Measurements from ENCODE around the gene RELB. TPM values are rescaled to one million over a fixed set of nuclear protein-coding genes. Genes with fewer than 3 reads are reported as not detected.
A peak's percentile ranks its signal among the peaks of the same experiment; 100 is the strongest.

Gene RELB
- polyA plus RNA-seq (2013): 15.2 TPM

- CTCF ChIA-PET: interaction anchor here (1.9 kb wide), 1 partner anchor 12 kb away, joined by 11 read pairs; no protein-coding TSS in a partner anchor
Measured at GRCh38 chr19:45001087-45001739, at the start of gene RELB. Gene RELB, plus strand, starts transcription at chr19:45001464. Its CDS starts 116 bp downstream, at chr19:45001580.

GRCh38 chr19:44954278-44954648, 47.0 kb upstream of the RELB start:
- peak overlapping the region; percentile 91 to 95 for H3K27ac ChIP-seq (ENCODE audit: insufficient read depth in 1 of 2, low read depth in 1 of 2, low read length in 2 of 2, poor library complexity in 1 of 2, severe bottlenecking in 2 of 2)
- POLR2A ChIA-PET: interaction anchor here (0.6 kb wide), 1 partner anchor 138 kb away, joined by 5 read pairs; no protein-coding TSS in a partner anchor
- 23% methylated on average over 6 of the region's 13 CpGs for WGBS (ENCODE audit: insufficient coverage)

More at GRCh38 chr19:45001087-45001739, at the start of gene RELB:
- Histone ChIP-seq H3K4me3 (ENCODE audit: control insufficient read depth in 1 of 7, extremely low read depth in 1 of 7, insufficient read depth in 4 of 7, low read depth in 2 of 7, low read length in 6 of 7) (peak within 1 kb of the TSS; percentile 50 to 90 (median 77)), H3K4me1 (ENCODE audit: control extremely low read depth in 1 of 4, control insufficient read depth in 4 of 4, insufficient read depth in 4 of 4, low read length in 3 of 4) (peaks cover 0 to 14% (median 12%) of the 10 kb centered on the region in 4 experiments), H3K9me3 (ENCODE audit: control extremely low read depth in 1 of 5, control insufficient read depth in 4 of 5, insufficient read depth in 2 of 5, low read depth in 1 of 5, low read length in 4 of 5) (no peaks in the 10 kb centered on the region), H3K36me3 (ENCODE audit: control insufficient read depth in 4 of 4, insufficient read depth in 4 of 4, low read length in 3 of 4) (peaks cover 0 to 4% (median under 1%) of the 10 kb centered on the region in 4 experiments), H3K27ac (ENCODE audit: insufficient read depth in 1 of 2, low read depth in 1 of 2, low read length in 2 of 2, poor library complexity in 1 of 2, severe bottlenecking in 2 of 2) (peak within 1 kb of the TSS; percentile 99 to 100), H3K27me3 (replicated peaks in 2 of 5; ENCODE audit: control insufficient read depth in 4 of 5, insufficient read depth in 5 of 5, low read length in 4 of 5) (no peaks in the 10 kb centered on the region)
- 3% methylated on average over 33 of the region's 79 CpGs for WGBS (ENCODE audit: insufficient coverage)
- DNase-seq: peak; percentile 88 to 92 (median 90)
- POLR2A ChIA-PET: interaction anchor here (0.6 to 1.8 kb wide), 7 partner anchors 9 to 37 kb away, joined by 3 to 6 read pairs (median 4); partner anchors contain the start of gene CLASRP

GRCh38 chr19:44954649-44955504, 46.4 kb upstream of the RELB start, which contains the start of gene CLPTM1:
Gene CLPTM1, plus strand, starts transcription at chr19:44955380. Its CDS starts 16 bp downstream, at chr19:44955396.
- peaks cover 0 to 11% (median 4%) of the 10 kb centered on the region in 4 experiments for H3K36me3 ChIP-seq (ENCODE audit: control insufficient read depth in 4 of 4, insufficient read depth in 4 of 4, low read length in 3 of 4)
- WGBS (ENCODE audit: insufficient coverage): 0% methylated on average over 53 of the region's 65 CpGs
- peak; percentile 97 to 99 (median 99) for DNase-seq
- peak within 1 kb of the TSS; percentile 72 to 100 (median 97) for H3K4me3 ChIP-seq (ENCODE audit: control insufficient read depth in 1 of 7, extremely low read depth in 1 of 7, insufficient read depth in 4 of 7, low read depth in 2 of 7, low read length in 6 of 7)
- H3K9me3 ChIP-seq (ENCODE audit: control extremely low read depth in 1 of 5, control insufficient read depth in 4 of 5, insufficient read depth in 2 of 5, low read depth in 1 of 5, low read length in 4 of 5): no peaks in the 10 kb centered on the region
- ChIA-PET POLR2A (interaction anchor here (0.6 to 1.3 kb wide), 2 partner anchors 47 to 137 kb away, joined by 3 to 5 read pairs; no protein-coding TSS in a partner anchor), CTCF (interaction anchor here (1.0 to 10.4 kb wide), 6 partner anchors 9 to 231 kb away, joined by 3 to 102 read pairs (median 4); partner anchors contain the start of genes APOC1, APOC2 and APOE)
- peak within 1 kb of the TSS; percentile 91 to 95 for H3K27ac ChIP-seq (ENCODE audit: insufficient read depth in 1 of 2, low read depth in 1 of 2, low read length in 2 of 2, poor library complexity in 1 of 2, severe bottlenecking in 2 of 2)
- H3K27me3 ChIP-seq (replicated peaks in 2 of 5; ENCODE audit: control insufficient read depth in 4 of 5, insufficient read depth in 5 of 5, low read length in 4 of 5): no peaks in the 10 kb centered on the region
- peaks cover 14 to 36% (median 30%) of the 10 kb centered on the region in 4 experiments for H3K4me1 ChIP-seq (ENCODE audit: control extremely low read depth in 1 of 4, control insufficient read depth in 4 of 4, insufficient read depth in 4 of 4, low read length in 3 of 4)

More at GRCh38 chr19:44954278-44954648, 47.0 kb upstream of the RELB start:
- no peak for DNase-seq
- H3K27me3 ChIP-seq (replicated peaks in 2 of 5; ENCODE audit: control insufficient read depth in 4 of 5, insufficient read depth in 5 of 5, low read length in 4 of 5): no peaks in the 10 kb centered on the region
- peaks cover 0 to 12% (median 3%) of the 10 kb centered on the region in 4 experiments for H3K36me3 ChIP-seq (ENCODE audit: control insufficient read depth in 4 of 4, insufficient read depth in 4 of 4, low read length in 3 of 4)
- CTCF ChIA-PET: interaction anchor here (1.0 to 10.4 kb wide), 6 partner anchors 8 to 231 kb away, joined by 3 to 102 read pairs (median 4); partner anchors contain the start of genes APOC1, APOC2 and APOE
- peak overlapping the region; percentile 72 to 100 (median 97) for H3K4me3 ChIP-seq (ENCODE audit: control insufficient read depth in 1 of 7, extremely low read depth in 1 of 7, insufficient read depth in 4 of 7, low read depth in 2 of 7, low read length in 6 of 7)
- no peaks in the 10 kb centered on the region for H3K9me3 ChIP-seq (ENCODE audit: control extremely low read depth in 1 of 5, control insufficient read depth in 4 of 5, insufficient read depth in 2 of 5, low read depth in 1 of 5, low read length in 4 of 5)
- H3K4me1 ChIP-seq (ENCODE audit: control extremely low read depth in 1 of 4, control insufficient read depth in 4 of 4, insufficient read depth in 4 of 4, low read length in 3 of 4): peaks cover 14 to 36% (median 30%) of the 10 kb centered on the region in 4 experiments

GRCh38 chr19:44955505-44956439, 45.5 kb upstream of the RELB start:
- Histone ChIP-seq H3K36me3 (ENCODE audit: control insufficient read depth in 4 of 4, insufficient read depth in 4 of 4, low read length in 3 of 4) (peaks cover 0 to 20% (median 4%) of the 10 kb centered on the region in 4 experiments), H3K9me3 (ENCODE audit: control extremely low read depth in 1 of 5, control insufficient read depth in 4 of 5, insufficient read depth in 2 of 5, low read depth in 1 of 5, low read length in 4 of 5) (no peaks in the 10 kb centered on the region), H3K4me3 (ENCODE audit: control insufficient read depth in 1 of 7, extremely low read depth in 1 of 7, insufficient read depth in 4 of 7, low read depth in 2 of 7, low read length in 6 of 7) (peak overlapping the region; percentile 72 to 100 (median 93)), H3K4me1 (ENCODE audit: control extremely low read depth in 1 of 4, control insufficient read depth in 4 of 4, insufficient read depth in 4 of 4, low read length in 3 of 4) (peaks cover 14 to 36% (median 30%) of the 10 kb centered on the region in 4 experiments), H3K27ac (ENCODE audit: insufficient read depth in 1 of 2, low read depth in 1 of 2, low read length in 2 of 2, poor library complexity in 1 of 2, severe bottlenecking in 2 of 2) (peak overlapping the region; percentile 91 to 95), H3K27me3 (replicated peaks in 2 of 5; ENCODE audit: control insufficient read depth in 4 of 5, insufficient read depth in 5 of 5, low read length in 4 of 5) (no peaks in the 10 kb centered on the region)
- DNase-seq: no peak
- CTCF ChIA-PET: interaction anchor here (1.2 to 10.4 kb wide), 3 partner anchors 45 to 53 kb away, joined by 4 to 102 read pairs (median 4); partner anchors contain the start of gene APOE
- WGBS (ENCODE audit: insufficient coverage): 13% methylated on average over 25 of the region's 40 CpGs
- POLR2A ChIA-PET: interaction anchor here (0.5 to 1.3 kb wide), 2 partner anchors 46 to 125 kb away, joined by 3 to 4 read pairs; no protein-coding TSS in a partner anchor

DNA sequence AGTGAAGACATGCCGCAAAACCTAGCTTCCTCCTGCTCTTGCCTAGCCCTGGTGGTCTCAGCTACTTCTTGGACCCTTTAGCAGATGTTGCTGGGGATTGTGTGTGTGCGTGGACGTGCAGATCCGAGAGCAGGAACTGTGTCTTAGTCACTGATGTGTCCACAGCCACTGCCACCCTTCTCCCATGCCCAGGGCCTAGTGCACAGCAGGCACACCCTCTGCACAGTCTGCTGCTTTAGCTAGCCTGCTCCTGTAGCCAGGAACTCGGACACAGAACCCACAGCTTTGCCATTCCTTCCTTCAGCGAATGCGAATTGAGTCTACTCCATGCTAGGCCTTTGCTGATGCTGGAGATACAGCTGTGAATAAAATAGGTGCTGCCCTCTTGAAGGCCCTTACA, 43.7 kb upstream of the RELB start:
- H3K4me1 ChIP-seq (ENCODE audit: control extremely low read depth in 1 of 4, control insufficient read depth in 4 of 4, insufficient read depth in 4 of 4, low read length in 3 of 4): peaks cover 14 to 36% (median 30%) of the 10 kb centered on the region in 4 experiments
- H3K9me3 ChIP-seq (ENCODE audit: control extremely low read depth in 1 of 5, control insufficient read depth in 4 of 5, insufficient read depth in 2 of 5, low read depth in 1 of 5, low read length in 4 of 5): no peaks in the 10 kb centered on the region
- ChIA-PET CTCF (interaction anchor here (1.2 to 10.4 kb wide), 3 partner anchors 10 to 55 kb away, joined by 3 to 102 read pairs (median 3); partner anchors contain the start of gene APOE), POLR2A (no interaction called here)
- H3K27ac ChIP-seq (ENCODE audit: insufficient read depth in 1 of 2, low read depth in 1 of 2, low read length in 2 of 2, poor library complexity in 1 of 2, severe bottlenecking in 2 of 2): peak overlapping the region in 1 of 2 experiments; percentile 17
- no peak overlapping the region for H3K4me3 ChIP-seq (ENCODE audit: control insufficient read depth in 1 of 7, extremely low read depth in 1 of 7, insufficient read depth in 4 of 7, low read depth in 2 of 7, low read length in 6 of 7)
- no peaks in the 10 kb centered on the region for H3K27me3 ChIP-seq (replicated peaks in 2 of 5; ENCODE audit: control insufficient read depth in 4 of 5, insufficient read depth in 5 of 5, low read length in 4 of 5)
- WGBS (ENCODE audit: insufficient coverage): 92% methylated on average over 3 of the region's 7 CpGs
- peaks cover 0 to 37% (median 16%) of the 10 kb centered on the region in 4 experiments for H3K36me3 ChIP-seq (ENCODE audit: control insufficient read depth in 4 of 4, insufficient read depth in 4 of 4, low read length in 3 of 4)
- no peak for DNase-seq

All from common myeloid progenitor, CD34-positive (primary cell).